GM18498 (cell line): ENCODE data around the gene DMAC2.
"Not testable (repeated sequence)": the region's sequence is repeated elsewhere in the genome, so short reads cannot be mapped to it uniquely, and the experiment has no call there.

Experiments
- ATAC-seq: cut with Tn5 transposase; IDR thresholded peaks from one replicate; pipeline ENCODE4 v1.9.1; 2021; ENCODE audit warnings: mild to moderate bottlenecking, moderate library complexity; ENCODE audit not compliant: unreplicated experiment

The DMAC2 gene

DNA sequence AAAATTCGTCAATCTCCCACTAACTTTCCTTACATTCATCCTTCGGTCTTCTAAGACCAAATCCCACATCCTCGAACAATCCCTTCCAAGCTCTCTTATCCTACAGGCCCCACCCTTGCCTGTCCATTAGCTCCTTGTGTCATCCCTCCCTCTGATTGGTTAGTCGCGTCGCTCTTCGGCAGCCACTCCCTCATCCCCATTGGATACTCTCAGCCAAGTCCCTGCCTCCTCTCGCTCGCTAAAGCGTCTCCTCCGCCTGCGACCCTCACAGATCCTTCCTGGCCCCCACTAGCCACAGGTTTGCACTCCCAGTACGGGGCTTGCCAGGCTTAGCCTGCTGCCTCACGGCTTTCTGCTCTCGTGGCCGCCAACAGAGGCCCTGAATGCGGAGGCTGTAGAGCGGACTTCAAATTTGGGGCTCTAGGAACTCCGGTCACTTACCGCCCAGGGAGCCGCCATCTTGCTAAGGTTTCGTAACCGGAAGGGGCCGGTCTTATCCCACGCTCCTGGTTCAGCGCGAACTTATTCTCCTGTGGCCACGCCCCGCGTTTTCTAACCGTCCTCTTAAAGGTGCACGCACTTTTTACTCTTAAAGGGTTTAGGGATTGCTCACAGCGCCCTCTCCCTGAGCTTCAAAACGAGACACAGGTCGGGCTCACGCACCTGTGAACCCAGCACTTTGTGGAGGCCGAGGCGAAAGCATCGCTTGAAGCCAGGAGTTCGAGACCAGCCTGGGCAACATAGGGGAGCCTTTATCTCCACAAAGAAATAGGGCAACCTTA lies at the start of gene DMAC2:
Gene DMAC2 (minus strand): TSS at position 472 of the 782 bp plus-strand sequence. CDS start 13 bp downstream, at position 459.
- peak; percentile 94 for ATAC-seq

DNA sequence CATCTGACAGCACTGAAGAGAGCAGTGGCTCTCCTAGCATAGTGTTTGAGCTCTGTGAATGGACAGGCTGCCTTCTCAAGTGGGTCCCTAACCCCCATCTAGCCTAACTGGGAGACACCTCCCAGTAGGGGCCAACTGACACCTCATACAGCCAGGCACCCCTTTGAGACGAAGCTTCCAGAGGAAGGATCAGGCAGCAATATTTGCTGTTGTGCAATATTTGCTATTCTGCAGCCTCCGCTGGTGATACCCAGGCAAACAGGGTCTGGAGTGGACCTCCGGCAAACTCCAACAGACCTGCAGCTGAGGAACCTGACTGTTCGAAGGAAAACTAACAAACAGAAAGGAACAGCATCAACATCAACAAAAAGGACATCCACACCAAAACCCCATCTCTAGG lies 47.2 kb upstream of the DMAC2 start:
- not testable (repeated sequence) for ATAC-seq

DNA sequence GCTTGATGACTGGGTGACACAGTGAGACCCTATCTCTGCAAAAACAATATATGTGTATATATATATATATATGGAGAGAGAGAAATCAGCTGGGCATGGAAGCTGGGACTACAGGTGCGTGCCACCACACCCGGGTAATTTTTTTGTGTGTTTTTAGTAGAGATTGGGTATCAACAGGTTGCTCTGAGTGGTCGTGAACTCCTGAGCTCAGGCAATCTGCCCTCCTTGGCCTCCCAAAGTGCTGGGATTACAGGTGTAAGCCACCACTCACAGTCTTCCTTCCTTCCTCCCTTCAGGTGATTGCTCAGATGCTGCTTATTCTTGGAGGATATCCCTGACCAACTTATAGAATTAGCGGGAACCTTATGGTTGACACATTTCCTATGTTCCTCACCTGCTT lies 45.1 kb upstream of the DMAC2 start:
- ATAC-seq, result no peak

DNA sequence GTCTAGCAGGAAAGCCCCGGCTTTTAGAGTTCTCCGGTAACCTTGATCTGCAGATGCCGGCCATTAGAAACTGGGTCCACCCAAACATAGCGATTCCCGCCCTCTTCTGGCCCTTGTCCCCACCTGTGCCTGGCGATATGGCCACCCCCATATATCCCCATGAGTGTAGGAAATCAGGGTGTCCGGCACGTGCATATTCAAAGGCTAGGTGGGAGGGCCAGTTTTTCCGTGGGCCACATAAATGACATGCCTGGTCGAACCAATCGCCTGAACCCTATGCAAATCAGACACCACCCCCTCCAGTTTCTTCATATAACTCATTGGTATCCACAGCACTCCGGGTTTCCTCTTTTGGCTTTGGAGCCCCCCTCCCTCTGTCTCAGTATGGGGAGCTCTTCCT lies 40.6 kb upstream of the DMAC2 start:
- no peak for ATAC-seq

DNA sequence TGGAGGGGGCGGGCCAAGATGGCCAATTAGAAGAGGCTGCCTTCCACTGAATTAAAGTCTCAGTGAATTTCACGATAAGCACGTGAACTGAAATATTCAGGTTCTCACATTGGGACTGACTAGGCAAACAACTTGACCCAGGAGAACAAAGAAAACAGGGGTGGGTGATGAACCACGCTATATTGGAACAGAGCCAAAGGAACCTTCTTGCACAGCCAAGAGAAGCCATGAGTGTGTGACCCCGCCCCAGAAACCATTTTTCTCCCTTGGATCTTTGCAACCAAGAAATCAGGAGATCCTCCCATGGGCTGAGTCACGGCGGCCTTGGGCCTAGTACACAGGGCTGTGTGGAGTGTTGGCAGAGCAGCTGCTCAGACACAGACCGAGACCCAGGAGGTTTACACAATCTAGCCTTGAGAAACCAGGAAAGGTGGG lies 40.1 kb upstream of the DMAC2 start:
- no peak for ATAC-seq

DNA sequence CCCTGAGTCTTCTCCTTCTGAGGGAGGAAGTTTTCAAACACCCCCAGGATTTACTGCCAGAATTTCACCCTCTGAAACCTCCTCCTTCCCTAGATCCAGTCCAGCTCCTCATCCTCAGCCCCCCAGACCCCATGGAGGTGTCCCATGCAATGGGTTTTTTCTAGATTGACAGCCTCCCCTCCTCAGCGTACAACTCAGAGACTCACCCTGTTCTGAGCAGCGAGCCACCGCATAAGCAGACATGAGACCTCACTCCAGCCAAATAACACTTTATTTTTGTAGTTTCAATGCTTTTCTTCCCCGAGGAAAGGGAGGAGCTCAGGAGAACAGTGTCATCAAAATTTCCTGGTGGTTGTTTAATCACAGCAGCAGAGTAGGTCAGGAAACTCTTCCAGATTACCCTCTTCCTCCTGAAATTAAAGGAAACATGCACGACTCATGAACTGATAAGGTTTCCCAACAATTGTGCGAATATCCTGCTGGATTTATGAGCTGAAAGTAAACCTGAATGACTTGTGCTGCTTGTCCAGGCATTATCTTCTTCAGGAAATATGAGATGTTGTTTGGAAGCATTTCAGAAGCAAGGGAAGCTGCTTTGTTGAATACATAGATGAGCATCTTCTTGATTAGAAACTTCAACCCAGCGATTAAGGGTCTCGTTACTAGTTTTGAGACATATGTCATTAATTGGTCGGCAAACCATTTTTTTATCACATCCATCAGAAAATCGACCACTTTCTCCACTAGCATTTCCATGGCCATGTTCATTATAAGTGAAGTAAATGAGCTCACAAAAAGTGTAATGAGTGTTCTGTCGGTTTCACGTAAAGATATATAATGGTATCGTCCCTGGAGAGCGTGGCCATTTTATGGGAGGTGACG lies 39.4 kb upstream of the DMAC2 start:
- ATAC-seq, result no peak

DNA sequence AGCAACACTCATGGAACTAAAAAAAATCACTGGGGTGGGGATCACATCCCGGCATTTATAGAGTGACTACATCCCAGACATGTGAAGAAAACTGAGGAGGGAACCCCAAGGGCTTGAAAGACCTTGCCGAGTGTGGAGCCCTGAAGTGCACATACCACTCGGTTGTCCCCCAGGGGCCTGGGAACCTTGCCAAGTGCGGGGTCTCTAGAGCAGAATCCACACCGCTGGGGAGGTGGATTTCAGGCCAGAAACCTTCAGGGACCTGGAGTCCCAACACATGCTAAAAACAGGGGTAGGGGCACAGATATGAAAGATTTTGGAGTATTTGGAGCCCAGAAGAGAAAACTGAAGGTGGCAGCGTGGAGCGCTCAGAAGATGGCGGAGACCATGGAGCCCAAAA lies 38.5 kb upstream of the DMAC2 start:
- no peak for ATAC-seq

DNA sequence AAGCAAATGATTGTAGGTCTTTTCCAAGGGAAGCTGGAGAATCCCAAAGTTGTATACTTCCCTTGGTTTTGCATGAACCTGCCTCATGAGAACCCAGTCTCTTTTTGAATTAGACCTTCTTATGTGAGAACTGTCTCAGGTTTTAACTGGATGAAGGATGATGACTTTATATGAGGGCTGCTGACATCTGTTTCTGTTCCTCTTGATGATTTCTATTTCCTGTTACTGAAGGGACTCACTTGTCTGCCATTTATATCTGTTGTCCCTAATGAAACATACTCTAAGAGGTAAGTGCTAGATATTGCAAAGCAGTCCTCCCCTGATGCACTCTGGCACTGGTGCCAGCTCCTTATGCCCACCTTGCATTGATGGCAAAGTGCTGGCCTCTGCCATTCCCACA lies 36.9 kb upstream of the DMAC2 start:
- ATAC-seq, result no peak

DNA sequence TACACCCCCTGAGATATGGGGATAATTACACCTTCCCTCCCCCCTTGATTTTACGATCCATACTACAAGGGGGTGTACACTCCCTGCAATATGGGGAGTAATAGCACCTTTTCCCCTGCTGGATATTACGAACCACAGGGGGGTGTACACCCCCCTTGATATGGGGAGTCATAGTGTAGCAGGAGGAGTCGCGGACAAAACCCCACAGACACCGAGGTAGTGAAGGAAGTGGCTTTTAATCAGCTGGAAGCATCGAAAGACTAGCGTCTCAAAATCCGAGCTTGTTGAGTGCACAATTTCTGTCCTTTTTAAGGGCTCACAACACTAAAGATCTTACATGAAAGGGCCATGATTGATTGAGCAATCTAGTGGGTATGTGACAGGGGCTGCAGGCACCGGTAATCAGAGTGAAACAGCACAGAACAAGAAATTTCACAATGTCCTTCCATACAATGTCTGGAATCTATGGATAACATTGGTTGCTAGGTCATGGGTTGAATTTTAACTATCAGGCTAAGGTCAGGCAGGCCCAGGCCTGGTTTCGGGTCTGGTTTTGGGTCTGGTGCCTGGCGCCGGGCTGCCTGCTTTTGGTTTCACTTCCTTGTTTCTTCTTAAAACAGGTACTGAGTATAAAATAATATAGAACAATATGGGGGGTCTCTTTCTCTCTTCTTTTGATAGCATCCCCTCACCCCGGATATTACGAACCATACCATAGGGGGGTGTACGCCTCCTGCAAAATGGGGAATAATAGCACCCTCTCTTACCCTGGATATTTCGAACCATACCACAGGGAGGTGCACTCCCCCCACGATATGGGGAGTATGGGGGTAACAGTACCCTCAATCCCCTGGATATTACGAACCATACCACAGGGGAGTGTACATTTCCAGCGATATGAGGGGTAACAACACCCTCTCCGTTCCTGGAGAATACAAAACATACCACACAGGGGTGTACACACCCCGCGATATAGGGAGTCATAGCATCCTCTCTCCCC lies 23.8 kb upstream of the DMAC2 start:
- ATAC-seq, result not testable (repeated sequence)

DNA sequence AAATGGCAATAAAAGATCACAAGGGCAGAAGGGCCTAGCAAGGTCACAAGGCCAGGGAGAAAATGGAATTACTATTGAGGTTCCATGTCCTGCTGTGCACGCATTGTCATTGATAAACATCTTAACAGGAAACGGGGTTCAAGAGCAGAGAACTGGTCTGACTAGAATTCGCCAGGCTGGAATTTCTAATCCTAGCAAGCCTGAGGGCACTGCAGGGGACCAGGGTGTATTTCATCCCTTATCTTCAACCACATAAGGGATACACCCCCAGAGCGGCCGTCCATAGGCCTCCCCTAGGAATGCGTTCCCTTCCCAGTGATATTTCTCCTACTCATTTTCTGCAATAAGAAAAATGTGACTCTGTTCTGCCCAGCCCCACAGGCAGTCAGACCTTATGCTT lies 22.8 kb upstream of the DMAC2 start:
- no peak for ATAC-seq

DNA sequence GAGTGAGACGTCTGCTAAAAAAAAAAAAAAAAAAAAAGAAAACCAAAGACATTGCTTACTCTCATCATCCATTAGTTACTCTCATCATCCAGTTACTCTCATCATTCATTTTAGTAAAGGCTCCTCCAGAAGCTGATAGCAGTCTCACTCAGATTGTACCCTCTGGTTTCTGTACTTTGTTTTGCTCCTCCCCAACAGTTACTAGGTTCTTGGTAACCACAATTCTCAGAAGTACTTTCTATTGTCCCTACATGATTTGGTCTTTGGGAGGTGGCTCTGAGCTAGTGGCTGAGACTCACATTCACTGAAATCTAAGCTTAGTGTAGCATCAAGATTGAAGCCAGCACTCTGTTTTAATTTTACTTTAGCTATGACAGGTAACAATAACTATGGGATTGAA lies 17.5 kb upstream of the DMAC2 start:
- peak; percentile 91 for ATAC-seq

DNA sequence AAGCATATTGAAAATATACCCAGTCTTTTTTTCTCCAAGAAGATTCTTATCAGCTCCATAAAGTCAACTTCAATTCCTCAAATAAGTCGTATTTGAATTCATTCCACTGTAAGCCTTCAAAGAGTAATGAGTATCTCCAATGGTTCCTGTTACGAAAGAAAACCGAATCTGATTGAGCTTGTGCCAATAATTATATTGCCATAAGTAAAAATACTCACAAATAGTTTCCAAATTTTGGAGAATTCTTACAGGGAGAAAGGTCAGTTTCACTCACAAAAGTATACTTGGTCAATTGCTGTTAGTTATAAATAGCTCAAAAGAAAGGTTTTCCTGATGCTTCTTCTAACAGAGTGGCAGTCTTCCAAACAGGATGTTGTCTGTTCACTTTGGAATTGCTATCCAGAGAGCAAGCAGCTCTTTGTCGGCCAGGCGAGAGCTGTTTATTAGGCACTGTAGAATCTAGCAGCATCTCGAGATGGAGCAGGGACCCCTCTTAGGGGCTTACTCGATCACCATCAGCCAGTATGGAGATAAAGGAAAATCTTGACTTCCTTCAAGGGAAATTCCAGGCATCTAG lies 16.7 kb upstream of the DMAC2 start:
- no peak for ATAC-seq

DNA sequence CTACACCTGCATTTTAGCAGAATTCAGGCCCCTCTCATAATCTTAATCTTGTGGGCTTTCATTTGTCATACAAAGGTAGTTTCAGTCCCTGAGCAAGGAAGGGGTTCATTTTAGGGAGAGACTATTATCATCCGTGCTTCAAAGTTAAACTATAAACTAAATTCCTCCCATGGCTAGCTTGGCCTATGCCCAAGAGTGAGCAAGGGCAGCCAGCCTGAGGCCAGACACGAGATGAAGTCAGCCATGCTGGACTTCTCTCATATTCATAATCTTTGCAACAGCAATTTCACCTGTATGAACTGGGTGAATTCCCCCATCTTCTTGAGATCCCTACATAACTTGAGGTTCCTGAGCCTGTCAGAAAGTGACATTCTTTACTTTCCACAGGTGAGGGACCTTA lies 16.2 kb upstream of the DMAC2 start:
- no peak for ATAC-seq

DNA sequence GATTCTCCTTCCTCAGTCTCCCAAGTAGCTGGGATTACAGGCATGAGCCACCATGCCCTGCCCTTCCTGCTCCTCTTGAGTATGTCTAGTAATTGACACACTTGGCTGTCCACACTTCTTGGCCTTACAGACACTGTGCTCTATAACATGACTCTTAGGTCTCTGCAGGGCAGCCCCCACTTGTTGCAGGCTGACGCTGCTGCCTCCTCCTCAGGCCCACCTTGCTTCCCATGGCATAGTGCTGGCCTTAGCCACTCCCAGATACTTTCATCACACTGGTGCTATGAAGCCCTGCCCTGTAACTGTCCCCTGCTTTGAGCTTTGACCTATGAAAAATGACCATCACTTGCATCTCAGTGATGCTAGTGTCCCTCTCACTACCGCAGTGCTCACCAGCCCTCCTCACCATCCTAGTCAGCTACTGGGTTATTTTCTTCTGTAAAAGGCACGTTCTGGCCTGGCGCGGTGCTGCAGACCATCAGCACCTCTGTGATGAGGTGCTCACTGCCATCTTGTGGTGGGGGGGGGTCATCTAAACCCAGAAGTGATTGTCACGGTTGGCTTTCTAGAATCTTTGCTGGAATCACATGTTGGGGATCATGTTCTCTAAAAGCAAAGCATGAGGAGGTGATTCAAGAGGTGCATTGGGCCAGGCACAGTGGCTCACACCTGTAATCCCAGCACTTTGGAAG lies 13.0 kb upstream of the DMAC2 start:
- ATAC-seq, result no peak

DNA sequence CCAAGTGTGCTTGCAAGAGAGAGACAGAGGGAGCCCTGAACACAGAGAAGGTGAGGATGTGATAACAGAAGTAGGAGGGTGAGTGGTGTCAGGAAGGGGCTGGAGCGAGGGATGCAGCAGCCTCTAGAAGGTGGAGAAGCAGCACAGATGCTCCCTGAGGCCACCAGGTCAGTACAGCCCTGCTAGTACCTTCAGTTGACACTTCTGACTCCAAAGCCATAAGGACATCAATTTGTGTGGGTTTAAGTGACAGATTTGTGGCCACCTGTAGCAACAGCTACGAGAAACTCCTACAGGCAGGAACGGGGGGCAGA lies 10.1 kb upstream of the DMAC2 start:
- ATAC-seq, result peak; percentile 6

DNA sequence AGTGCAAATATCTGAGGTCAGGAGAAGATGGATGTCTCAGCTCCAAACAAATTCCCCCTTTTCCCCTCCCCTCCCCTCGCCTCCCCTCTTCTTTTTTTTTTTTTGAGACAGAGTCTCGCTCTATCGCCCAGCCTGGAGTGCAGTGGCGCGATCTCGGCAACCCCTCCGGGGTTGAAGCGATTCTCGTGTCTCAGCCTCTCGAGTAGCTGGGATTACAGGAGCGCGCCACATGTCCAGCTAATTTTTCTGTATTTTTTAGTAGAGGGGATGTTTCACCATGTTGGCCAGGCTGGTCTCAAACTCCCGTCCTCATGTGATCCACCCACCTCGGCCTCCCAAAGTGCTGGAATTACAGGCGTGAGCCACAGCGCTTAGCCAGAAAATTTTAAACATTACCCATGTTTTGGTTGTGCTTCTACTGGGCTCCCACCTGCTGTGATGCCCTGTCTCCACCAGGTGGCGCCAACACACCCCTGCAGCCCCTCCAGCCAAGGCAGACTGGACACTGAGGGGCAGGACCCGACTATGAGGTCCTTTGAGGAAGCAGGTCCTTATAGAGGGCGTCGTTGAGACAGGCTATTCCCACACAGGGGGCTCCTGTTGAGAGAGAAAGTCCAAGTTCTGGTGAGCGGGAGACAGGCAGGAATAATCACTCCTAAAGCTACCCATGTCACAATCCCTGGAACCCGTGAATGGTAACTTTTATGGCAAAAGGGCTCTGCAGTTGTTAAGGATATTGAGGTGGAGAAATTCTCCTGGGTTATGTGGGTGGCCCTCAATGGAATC lies 9.6 kb upstream of the DMAC2 start:
- peak; percentile 76 for ATAC-seq

DNA sequence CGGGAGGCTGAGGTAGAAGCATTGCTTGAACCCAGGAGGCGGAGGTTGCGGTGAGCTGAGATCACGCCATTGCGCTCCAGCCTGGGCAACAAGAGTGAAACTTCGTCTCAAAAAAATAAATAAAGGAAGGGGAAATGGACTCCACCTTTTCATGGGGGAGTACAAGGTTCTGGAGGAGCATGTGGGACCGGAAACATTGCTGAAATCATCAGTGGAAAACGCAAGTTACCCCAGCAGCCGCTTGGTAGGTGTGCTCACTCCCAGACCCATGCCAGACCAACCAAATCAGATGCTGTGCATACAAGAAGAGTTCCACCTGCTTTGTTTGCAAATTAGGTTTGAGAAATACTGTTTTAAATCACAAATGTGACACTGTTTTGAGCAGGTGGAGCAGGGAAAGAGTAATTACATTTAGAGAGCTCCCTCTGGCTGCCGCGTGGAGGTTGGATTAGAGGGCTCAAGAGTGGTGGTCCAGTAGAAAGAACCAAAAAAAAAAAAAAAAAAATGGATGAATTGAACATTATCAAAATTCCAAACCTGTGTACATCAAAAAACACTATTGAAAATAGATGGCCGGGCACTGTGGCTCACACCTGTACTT lies 8.1 kb upstream of the DMAC2 start:
- no peak for ATAC-seq

DNA sequence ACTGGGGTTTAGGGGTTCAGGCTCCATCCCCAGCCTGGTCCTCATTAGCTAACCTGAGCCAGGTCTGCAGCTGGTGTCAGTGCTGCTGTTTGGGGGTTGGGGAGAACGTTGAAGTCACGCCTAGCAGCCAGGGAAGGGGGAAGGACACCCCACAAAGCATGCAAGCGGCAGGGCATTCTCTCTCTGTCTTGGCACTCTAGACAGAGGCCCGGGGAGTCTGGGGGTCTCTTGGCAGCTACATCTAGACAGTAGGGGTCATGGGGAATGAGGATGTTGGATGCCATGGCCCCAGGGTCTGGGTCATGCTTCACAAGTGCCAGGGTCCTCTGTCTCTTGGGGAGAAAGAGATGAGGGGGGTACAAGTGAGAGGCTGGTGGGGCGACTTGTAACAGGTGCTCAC lies 5.9 kb upstream of the DMAC2 start:
- no peak for ATAC-seq
